ENCODE measurements around the gene PDE12.
"Not testable (repeated sequence)": the region's sequence is repeated elsewhere in the genome, so short reads cannot be mapped to it uniquely, and the experiment has no call there.

Gene PDE12

DNA sequence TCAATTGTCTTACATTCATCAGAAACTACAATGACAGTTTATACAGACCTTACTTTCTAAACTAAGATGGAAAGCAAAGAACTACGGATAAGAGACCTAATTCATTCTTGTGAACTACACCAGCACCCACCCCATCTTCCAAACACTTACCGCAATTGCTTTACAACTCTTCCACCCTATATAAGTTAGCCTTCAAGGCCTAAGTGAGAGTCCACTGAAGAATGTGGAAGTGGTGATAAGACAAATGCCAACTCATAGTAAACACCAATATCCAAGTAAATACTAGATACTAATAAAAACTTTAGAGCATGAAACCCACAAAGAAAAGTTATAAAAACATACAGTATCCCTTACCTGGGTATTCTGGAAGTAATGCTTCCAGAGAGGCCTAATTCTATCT is 27.5 kb downstream of the PDE12 start:
- DNase-seq (ENCODE audit: low spot score) = no peak

GRCh38 chr3:57586778-57587177 is 30.7 kb downstream of the PDE12 start:
- no peak for DNase-seq (ENCODE audit: low spot score)

GRCh38 chr3:57587905-57588304 is 31.8 kb downstream of the PDE12 start:
- no peak for DNase-seq (ENCODE audit: low spot score)

GRCh38 chr3:57592306-57592705 is 36.2 kb downstream of the PDE12 start:
- no peak for DNase-seq (ENCODE audit: low spot score)

DNA sequence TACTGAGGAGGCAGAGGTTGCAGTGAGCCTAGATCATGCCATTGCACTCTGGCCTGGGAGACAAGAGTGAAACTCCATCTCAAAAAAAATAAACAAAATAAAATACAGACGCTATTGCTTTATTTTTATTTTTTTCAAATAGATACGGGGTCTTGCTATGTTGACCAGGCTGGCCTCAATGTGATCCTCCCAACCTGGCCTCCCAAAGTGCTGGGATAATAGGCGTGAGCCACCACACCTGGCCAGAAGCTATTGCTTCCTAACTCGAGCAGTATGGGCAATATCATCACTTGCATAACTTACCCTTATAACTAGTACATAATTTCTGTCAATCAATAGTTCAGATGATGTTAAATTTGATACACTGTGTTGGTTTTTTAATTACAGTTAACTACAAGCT is 38.1 kb downstream of the PDE12 start:
- DNase-seq (ENCODE audit: low spot score) = no peak

GRCh38 chr3:57594576-57594975 is 38.5 kb downstream of the PDE12 start:
- no peak for DNase-seq (ENCODE audit: low spot score)

DNA sequence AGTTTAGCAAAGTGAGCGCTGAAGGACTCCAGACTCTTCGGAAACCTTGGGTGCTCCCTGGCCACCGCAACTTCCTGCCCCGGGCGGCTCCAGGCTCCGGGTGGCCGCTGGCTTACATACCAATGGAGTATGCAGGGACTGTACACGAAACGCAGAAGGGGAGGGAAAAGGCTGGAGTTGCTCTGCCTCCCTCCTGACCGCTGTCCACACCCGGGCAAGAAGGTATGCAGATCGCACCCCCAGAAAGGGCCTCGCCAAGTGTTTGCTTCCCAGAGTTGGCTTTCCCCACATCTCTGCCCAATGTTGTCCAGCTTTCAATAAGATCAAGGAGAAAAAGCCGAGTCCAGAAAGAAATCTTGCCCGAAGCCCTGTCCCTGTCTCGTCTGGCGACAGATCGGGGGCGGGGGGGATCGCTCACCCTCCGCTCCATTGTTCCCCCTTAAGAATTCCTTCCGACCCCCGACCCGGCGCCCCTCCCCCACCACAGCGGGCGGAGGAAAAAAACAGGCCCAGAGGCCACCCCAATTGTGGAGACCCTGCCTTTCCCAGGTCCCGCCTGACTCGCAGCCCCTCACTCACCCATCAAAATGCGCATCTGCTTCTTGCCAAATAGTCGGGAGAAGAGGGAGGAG is 40.5 kb downstream of the PDE12 start:
- DNase-seq (ENCODE audit: low spot score) = peak; percentile 46

- peak; percentile 100 for DNase-seq (ENCODE audit: low spot score)
Observed at GRCh38 chr3:57597127-57597923, 41.3 kb downstream of the PDE12 start, which contains the start of gene ARF4. Gene ARF4, minus strand, starts transcription at chr3:57597344. Its CDS starts 204 bp downstream, at chr3:57597140.

GRCh38 chr3:57598765-57599360 is 42.8 kb downstream of the PDE12 start:
- DNase-seq (ENCODE audit: low spot score) = no peak

DNA sequence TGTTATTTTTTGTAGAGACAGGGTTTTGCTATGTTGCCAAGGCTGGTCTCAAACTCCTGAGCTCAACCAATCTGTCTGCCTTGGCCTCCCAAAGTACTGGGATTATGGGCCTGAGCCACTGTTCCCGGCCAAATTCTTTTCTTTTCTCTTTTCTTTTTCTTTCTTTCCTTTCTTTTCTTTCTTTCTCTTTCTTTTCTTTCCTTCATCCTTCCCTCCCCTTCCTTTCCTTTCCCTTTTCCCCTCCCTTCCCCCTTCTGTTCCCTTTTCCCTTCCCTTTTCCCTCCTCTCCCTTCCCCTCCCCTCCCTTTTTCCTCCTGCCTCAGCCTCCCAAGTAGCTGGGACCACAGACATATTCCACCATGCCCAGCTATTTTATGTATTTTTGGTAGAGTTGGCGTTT is 44.1 kb downstream of the PDE12 start:
- DNase-seq (ENCODE audit: low spot score) = no peak

- no peak for DNase-seq (ENCODE audit: low spot score)
Observed at GRCh38 chr3:57604971-57605370, 48.9 kb downstream of the PDE12 start.

- no peak for DNase-seq (ENCODE audit: low spot score)
Observed at GRCh38 chr3:57605683-57606082, 49.6 kb downstream of the PDE12 start.

- DNase-seq (ENCODE audit: low spot score) = not testable (repeated sequence)
Observed at GRCh38 chr3:57611870-57612269, 55.8 kb downstream of the PDE12 start.

DNA sequence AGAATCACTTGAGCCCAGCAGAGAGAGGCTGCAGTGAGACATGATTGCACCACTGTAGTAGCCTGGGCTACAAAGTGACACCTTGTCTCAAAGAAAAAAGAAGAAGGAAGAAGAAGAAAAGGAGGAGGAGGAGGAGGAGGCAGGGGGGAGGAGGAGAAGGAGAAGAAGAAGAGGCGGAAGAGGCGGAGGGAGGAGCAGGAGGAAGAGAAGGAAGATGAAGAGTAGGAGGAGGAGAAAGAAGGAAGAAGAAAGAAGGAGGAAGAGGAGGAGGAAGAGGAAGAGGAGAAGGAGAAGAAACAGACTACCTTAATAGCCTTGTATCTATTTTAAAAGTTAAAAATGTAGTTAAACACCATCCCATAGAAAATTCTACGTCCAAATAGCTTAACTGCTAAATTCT is 60.2 kb downstream of the PDE12 start:
- DNase-seq (ENCODE audit: low spot score) = no peak

Data from CD4-positive, alpha-beta T cell treated with Interleukin-15 for 4 hours (primary cell).